SK-N-SH (cell line): ENCODE results near the gene DENND2A.

Source experiments
- CTCF ChIP-seq: fragments of 200-600 bp; sonication (generic); IDR thresholded peaks from 2 replicates; pipeline ENCODE4 v1.6.1; 2017; ENCODE audit warnings: antibody characterized with exemption, mild to moderate bottlenecking, moderate library complexity
- EZH2phosphoT487 ChIP-seq: fragments of 200-600 bp; sonication (generic); IDR thresholded peaks from 2 replicates; pipeline ENCODE4 v1.6.1; 2017; ENCODE audit warnings: low read depth, mixed run types, mild to moderate bottlenecking, antibody characterized with exemption, moderate library complexity, borderline replicate concordance
- MEF2A ChIP-seq: IDR thresholded peaks from 2 replicates; pipeline ENCODE4 v1.4.0; 2012; ENCODE audit warnings: low read depth, borderline replicate concordance
- RCOR1 ChIP-seq: fragments of 150-350 bp; IDR thresholded peaks from 2 replicates; pipeline ENCODE4 v1.6.1; 2017; ENCODE audit warnings: antibody characterized with exemption, low read length
- TF ChIP-seq, protein P1 (sequence below): IDR thresholded peaks from 2 replicates; pipeline ENCODE4 v1.4.0; 2012; ENCODE audit warnings: low read depth, borderline replicate concordance

DNA sequence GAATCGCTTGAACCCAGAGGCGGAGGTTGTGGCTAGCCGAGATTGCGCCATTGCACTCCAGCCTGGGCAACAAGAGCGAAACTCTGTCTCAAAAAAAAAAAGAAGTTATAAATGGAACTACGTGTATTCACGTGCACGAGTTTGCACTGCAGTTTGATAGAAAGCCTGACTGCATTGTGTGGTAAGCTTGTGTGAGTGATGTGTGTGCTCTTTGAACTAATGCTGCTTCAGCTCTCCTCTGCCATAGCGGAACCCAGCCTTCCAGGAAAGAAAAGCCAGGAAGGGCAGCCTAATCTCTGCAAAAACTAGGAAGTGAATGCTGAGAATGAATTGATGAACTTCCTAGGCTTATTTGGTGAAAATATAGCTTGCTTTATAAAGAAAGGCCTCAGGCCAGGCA lies 145.7 kb downstream of the DENND2A start:
- TF ChIP-seq, protein P1, sequence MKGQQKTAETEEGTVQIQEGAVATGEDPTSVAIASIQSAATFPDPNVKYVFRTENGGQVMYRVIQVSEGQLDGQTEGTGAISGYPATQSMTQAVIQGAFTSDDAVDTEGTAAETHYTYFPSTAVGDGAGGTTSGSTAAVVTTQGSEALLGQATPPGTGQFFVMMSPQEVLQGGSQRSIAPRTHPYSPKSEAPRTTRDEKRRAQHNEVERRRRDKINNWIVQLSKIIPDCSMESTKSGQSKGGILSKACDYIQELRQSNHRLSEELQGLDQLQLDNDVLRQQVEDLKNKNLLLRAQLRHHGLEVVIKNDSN, result no peak
- TF ChIP-seq EZH2phosphoT487, result no peak
- TF ChIP-seq RCOR1, result no peak
- no peak for TF ChIP-seq CTCF
- TF ChIP-seq MEF2A, result no peak
